Omental fat pad (tissue), 4 donors: ENCODE data around the gene RPS25. TPM values are rescaled to one million over a fixed set of nuclear protein-coding genes. Genes with fewer than 3 reads are reported as not detected.

Experiments used
- ATAC-seq: fragments of 150-250 bp; one replicate; pipeline ENCODE4 v1.9.1; 2016; ENCODE audit warnings: mild to moderate bottlenecking, moderate library complexity; ENCODE audit not compliant: low FRiP score
- DNase-seq: peaks from one replicate; pipeline ENCODE4 v3.0.0-alpha.2; 2019; ENCODE audit warnings: low spot score
- total RNA-seq, 4 donors: library from RNA; depleted of rRNA; stranded (reverse); fragments of >200 nt; gene quantifications; one replicate each; pipeline ENCODE4 v1.1.0, GENCODE V29; 2016
- TF ChIP-seq, protein P1 (sequence below), 3 donors: fragments of 450-650 bp; IDR thresholded peaks; one replicate each; pipeline ENCODE4 v1.5.1; 2016 to 2017; ENCODE audit warnings: antibody characterized with exemption in 3 of 3, mild to moderate bottlenecking in 3 of 3, moderate library complexity in 2 of 3

RPS25 gene
- total RNA-seq, 4 donors from 2014 or later = 1,426 to 2,619 (median 2,025) TPM

DNA sequence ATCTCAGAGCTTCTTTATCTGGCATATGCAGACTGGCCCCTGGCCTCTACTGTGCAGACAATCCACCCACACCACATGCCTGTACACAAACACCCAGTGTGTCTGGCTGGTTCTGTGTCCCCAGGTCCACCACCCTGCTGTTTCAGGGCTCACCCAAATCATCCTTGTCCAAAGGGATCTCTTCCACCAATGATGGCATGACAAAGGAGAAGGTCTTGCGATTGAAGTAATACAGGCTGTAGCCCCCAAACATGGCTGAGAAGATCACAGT, 10.9 kb upstream of the RPS25 start:
- TF ChIP-seq, protein P1, sequence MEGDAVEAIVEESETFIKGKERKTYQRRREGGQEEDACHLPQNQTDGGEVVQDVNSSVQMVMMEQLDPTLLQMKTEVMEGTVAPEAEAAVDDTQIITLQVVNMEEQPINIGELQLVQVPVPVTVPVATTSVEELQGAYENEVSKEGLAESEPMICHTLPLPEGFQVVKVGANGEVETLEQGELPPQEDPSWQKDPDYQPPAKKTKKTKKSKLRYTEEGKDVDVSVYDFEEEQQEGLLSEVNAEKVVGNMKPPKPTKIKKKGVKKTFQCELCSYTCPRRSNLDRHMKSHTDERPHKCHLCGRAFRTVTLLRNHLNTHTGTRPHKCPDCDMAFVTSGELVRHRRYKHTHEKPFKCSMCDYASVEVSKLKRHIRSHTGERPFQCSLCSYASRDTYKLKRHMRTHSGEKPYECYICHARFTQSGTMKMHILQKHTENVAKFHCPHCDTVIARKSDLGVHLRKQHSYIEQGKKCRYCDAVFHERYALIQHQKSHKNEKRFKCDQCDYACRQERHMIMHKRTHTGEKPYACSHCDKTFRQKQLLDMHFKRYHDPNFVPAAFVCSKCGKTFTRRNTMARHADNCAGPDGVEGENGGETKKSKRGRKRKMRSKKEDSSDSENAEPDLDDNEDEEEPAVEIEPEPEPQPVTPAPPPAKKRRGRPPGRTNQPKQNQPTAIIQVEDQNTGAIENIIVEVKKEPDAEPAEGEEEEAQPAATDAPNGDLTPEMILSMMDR (IDR thresholded peaks at IDR 0.05) = no peak
- DNase-seq (no peak), ATAC-seq (no peak)

DNA sequence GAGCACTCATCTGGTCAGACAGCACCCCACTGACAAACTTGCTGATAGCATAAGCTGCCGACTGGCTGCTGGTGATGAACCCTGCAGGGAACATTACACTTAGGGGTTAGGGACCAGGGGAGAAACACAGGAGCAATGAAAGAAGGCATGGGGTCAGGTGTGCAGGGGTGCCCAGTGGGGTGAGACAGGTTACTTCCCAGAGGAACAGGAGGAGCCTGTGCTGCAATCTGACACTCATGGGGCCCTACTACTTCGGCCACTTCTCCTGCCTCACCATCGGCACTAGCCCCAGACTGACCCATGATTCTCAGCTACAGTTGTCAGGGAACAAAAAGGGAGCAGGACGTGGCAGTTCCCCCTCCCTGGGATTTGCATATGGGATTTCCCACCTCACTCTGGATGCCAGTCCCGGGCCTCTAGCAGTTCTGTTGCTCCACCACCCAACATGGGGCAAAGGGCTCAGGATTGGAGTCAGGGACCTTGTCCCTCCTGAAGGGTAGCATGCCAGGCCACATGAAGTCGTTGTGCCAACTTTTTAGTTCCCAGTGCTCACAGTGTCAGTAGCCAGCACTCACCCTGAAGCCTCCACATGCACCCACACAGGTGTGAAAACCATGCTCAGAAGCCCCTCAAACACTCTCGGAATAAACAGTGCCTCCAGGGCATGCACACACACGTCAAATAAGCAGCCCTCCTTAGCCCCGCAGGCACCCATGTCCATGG, 10.4 kb upstream of the RPS25 start:
- TF ChIP-seq, protein P1 (IDR thresholded peaks at IDR 0.05) = no peak
- no peak for ATAC-seq
- DNase-seq = no peak

- TF ChIP-seq, protein P1 (IDR thresholded peaks at IDR 0.05) = no peak
- DNase-seq (no peak), ATAC-seq (no peak)
Measured at GRCh38 chr11:119027561-119028345, 9.6 kb upstream of the RPS25 start.

- ATAC-seq (no peak), DNase-seq (no peak)
- TF ChIP-seq, protein P1 (IDR thresholded peaks at IDR 0.05) = no peak
Measured at GRCh38 chr11:119026970-119027369, 8.8 kb upstream of the RPS25 start.

GRCh38 chr11:119025978-119026766, 8.0 kb upstream of the RPS25 start:
- TF ChIP-seq, protein P1 (IDR thresholded peaks at IDR 0.05) = no peak
- DNase-seq = no peak
- ATAC-seq = no peak

GRCh38 chr11:119025541-119025940, 7.4 kb upstream of the RPS25 start:
- DNase-seq (no peak), ATAC-seq (no peak)
- TF ChIP-seq, protein P1 (IDR thresholded peaks at IDR 0.05) = no peak
